Right forelimb (tissue), 1 donor: Measurements from ENCODE around the gene ACAT1.
"Not testable (repeated sequence)": the region's sequence is repeated elsewhere in the genome, so short reads cannot be mapped to it uniquely, and the experiment has no call there.

ENCODE experiments used
- DNase-seq: peaks from one replicate; pipeline ENCODE4 v3.0.0-alpha.2; 2018

The ACAT1 gene

DNA sequence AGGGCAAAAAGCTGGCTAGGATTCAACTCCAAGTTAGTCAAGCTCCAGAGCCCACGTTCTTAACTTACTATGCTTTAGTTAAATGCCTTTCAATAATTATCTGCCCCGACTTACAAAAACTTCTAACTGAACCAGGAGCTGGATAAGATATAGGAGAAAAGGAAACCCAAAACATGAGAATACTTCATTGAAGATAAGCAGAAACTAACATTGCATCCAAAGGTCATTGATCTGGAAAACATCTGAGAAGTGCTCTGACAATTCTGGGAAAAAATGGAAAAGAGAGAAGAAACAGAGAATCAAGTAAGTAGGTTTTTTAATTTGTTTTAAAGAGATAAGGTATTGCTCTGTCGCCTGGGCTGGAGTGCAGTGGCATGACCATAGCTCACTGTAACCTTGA is 27.2 kb downstream of the ACAT1 start:
- no peak for DNase-seq

DNA sequence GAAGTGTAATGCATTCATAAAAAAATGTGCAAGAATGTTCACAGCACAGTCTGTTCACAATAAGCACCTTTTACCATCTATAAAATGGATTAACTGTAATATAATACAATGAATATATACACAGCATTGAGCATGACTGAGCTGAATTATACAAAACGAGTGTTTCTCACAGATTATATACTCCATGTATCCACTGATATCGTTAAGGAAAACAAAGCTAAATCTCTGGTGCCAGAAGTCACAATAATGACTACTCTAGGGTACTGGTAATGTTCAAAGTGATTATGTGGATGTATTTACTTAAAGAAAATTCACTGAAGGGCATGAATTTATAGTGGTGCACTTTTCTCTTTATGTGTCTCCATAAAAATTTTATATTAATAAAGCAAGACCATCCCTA is 33.2 kb downstream of the ACAT1 start:
- no peak for DNase-seq

DNA sequence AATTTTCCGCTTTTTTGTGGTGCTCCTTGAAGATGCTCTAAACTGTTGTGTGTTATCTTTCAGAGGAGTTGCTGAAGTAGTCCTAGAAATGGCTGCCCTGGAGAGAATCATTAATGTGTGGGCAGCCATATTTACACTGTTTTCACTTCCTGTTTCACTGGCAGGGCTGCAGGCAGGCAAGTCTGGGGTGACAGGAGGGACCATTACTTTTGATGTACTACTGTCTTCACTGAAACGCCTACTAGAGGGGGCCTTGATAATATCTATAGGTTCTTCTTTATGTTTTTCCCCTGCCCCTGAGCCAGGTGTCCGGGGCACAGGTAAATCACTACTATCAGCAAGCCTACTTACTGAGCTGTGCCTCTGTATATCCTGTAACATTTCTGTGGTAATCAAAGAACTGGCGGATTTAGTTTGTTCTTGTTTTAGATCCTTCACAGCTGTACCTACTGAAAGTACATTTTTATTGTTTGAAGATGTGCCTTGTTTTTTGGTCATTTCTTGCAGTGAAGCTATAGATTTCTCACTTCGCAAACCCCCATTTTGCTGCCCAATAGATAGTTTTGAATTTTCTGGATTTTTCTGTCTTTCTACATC is 39.7 kb downstream of the ACAT1 start:
- DNase-seq: no peak

DNA sequence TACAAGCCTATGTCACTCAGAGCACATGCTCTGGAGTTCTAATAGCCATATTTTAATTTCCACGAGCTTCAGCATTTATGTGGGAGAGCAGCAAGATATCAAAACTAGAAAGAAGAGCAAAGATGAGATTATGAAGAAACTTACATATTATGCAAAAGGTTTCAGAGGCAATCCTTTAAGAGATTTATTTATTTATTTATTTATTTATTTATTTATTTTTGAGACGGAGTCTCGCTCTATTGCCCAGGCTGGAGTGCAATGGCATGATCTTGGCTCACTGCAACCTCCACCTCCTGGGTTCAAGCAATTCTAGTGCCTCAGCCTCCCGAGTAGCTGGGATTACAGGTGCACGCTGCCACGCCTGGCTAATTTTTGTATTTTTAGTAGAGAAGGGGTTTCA is 41.5 kb downstream of the ACAT1 start:
- not testable (repeated sequence) for DNase-seq

DNA sequence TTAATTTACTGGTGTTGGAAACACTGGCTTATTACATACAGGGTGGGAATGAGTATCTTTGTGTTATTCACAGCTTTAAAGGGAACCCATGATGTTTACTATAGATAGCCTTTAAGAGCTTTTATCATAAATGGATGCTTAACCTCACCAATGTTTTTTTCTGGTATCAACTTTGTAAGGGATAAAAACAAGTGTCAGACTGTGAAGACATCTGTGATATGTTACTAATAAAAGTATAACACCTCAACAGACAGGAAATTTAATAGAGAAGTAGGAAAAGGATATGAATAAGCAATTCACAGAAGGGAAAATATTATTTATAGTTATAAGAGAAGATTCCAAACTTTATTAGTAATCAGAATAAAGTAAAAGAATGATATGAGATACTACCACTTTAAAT is 46.3 kb downstream of the ACAT1 start:
- DNase-seq: no peak

DNA sequence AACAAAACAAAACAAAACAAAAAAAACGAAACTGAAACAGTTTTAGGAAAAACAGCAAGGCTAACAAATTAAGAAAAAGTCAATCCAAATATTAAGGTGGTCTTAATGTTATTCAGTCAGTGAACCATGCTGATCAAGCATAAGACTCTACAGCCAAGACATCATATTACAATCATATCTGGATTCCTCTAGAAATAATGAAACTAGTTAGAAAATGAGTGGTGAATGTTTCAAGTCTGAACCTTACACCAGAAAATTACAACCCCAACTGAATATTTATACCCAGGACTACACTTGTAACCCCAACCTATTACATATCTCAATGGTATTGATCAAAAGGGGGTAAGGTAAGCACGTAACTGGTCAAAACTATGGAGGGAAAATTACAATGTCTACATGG is 48.8 kb downstream of the ACAT1 start:
- DNase-seq: no peak

DNA sequence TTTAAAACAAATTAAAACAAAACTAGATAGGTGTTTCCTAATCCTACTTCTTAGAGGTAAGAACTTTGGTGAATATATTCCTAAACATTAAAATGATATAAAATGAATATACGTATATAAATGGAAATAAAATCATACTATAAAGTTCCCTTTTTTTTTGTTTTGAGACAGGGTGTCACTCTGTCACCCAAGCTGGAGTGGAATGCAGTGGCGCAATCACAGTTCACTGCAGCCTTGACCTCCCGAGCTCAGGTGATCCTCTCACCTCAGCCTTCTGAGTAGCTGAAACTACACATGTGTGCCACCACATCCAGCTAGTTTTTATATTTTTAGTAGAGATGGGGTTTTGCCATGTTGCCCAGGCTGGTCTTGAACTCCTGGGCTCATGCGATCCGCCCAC is 56.2 kb downstream of the ACAT1 start:
- DNase-seq: no peak

DNA sequence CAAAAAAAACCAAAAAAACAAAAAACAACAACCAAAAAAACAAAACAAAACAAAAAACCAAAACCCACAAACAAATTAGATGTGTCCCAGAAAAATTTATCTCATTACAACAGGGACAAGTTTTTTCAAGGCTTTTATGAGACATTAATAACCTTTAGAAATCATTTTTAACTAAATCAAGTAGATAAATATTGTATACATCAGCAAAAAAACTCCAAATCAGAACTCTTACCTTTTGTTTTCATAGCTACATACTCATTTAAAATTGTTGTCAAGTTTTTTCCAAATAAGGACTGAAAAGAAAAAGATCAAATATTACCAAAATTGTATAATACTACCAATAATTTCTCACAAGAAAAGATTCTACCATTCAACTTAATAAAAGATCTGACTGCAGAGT is 72.4 kb downstream of the ACAT1 start:
- no peak for DNase-seq

DNA sequence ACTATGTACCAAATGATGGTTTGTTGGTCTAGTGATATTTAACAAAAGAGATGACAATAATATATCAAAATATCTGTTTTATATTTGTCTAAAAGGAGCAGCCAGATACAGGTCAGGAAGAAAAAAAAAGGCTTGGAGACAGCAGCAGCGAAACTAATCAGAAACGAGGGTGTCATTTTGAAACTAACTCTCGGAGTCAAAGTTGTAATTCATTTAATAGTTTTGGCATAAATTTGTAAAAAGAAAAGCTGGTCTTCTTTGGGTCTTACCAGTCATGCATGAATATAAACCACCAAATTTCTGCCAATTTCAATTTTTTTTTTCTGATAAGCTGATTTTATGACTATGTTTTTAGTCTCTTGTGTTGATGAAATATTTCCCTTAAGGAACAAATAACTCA is 75.5 kb downstream of the ACAT1 start:
- no peak for DNase-seq
